Choroid plexus epithelial cell (primary cell): ENCODE results near the gene KDM5C.

Source experiments
- DNase-seq: peaks from one replicate; pipeline ENCODE4 v3.0.0-alpha.2; 2010; ENCODE audit warnings: low read depth
- H3K4me3 ChIP-seq: 2 replicates; pipeline ENCODE4 v1.5.1; 2011; ENCODE audit warnings: low read depth, mild to moderate bottlenecking, control low read depth, low read length, moderate library complexity
- TF ChIP-seq, protein P1 (sequence below): conservative IDR thresholded peaks from 2 replicates; pipeline ENCODE4 v1.5.1; 2011; ENCODE audit warnings: low read depth, mild to moderate bottlenecking, control low read depth, inconsistent platforms, low read length, moderate library complexity

Gene KDM5C

GRCh38 chrX:53239474-53239873 is 14.5 kb upstream of the KDM5C start:
- H3K4me3 ChIP-seq = no peak overlapping the region
- TF ChIP-seq, protein P1, sequence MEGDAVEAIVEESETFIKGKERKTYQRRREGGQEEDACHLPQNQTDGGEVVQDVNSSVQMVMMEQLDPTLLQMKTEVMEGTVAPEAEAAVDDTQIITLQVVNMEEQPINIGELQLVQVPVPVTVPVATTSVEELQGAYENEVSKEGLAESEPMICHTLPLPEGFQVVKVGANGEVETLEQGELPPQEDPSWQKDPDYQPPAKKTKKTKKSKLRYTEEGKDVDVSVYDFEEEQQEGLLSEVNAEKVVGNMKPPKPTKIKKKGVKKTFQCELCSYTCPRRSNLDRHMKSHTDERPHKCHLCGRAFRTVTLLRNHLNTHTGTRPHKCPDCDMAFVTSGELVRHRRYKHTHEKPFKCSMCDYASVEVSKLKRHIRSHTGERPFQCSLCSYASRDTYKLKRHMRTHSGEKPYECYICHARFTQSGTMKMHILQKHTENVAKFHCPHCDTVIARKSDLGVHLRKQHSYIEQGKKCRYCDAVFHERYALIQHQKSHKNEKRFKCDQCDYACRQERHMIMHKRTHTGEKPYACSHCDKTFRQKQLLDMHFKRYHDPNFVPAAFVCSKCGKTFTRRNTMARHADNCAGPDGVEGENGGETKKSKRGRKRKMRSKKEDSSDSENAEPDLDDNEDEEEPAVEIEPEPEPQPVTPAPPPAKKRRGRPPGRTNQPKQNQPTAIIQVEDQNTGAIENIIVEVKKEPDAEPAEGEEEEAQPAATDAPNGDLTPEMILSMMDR = peak; percentile 14

DNA sequence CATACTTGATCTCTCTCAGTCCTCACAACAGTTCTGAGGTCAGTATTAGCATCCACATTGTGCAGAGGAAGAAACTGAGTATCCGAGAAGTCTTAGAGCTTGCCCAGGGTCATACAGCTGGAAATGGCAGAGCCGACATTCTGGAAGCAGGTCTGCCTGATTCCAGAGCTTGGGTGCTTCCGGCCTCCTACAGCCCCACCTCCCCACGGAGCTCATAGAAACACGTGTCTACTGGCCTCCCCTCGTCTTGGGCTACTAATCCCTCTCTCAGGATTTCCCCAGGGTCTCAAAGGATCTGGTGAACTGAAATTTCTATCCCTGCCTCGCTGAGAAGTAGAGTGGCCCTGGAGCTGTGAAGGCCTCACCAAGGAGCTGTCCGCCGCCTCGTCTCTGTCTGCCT is 12.0 kb upstream of the KDM5C start:
- no peak overlapping the region for H3K4me3 ChIP-seq
- TF ChIP-seq, protein P1 = no peak
- no peak for DNase-seq

More at GRCh38 chrX:53239474-53239873, 14.5 kb upstream of the KDM5C start:
- no peak for DNase-seq

- H3K4me3 ChIP-seq = no peak overlapping the region
- no peak for DNase-seq
- TF ChIP-seq, protein P1 = no peak
Measured at GRCh38 chrX:53236025-53236679, 11.1 kb upstream of the KDM5C start.

- H3K4me3 ChIP-seq = no peak overlapping the region
- TF ChIP-seq, protein P1 = no peak
- no peak for DNase-seq
Measured at GRCh38 chrX:53235566-53235965, 10.6 kb upstream of the KDM5C start.

GRCh38 chrX:53234484-53234883 is 9.5 kb upstream of the KDM5C start:
- TF ChIP-seq, protein P1 = no peak
- no peak overlapping the region for H3K4me3 ChIP-seq
- DNase-seq = no peak

DNA sequence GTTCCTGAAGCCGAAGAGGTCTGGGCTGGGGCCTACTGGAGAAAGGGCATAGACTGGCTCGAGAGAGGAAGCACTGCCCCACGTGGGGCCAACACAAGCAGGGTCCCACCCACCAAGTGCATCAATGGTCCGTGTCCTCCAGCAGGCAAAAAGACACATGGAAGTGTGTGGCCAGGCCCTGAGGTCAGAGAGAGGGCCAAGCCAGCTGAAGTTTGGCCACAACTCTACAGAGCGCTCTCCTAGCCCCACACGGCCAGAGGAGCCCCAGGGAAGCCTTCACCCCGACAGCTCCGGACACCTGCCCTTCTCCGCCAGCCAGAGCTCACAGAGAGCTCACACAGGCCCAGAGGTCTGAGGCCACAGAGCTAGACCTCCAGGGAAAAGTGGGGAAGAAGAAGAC is 8.5 kb upstream of the KDM5C start:
- TF ChIP-seq, protein P1 = no peak
- DNase-seq = no peak
- no peak overlapping the region for H3K4me3 ChIP-seq

DNA sequence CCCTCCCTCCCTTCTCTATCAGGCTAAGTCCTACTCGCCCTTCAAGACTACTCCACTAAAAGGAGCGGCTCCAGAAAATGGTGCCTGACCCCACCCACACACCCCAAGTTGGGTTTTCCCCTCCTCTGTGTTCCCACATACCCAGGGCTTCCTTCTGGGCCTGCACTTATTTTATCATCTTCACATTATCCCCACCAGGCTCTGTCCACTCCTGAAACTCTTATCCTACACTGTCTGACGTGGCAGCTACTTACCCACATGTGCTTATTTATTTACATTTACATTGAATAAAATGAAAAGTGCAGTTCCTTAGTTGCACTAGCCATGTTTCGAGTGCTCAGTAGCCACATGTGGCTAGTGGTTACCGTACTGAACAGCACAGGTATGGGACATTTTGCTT is 5.1 kb upstream of the KDM5C start:
- no peak for DNase-seq
- TF ChIP-seq, protein P1 = no peak
- H3K4me3 ChIP-seq = no peak overlapping the region
